Smooth muscle cell (in vitro differentiated cells): ENCODE results near the gene FAM83F. TPM values are rescaled to one million over a fixed set of nuclear protein-coding genes. Genes with fewer than 3 reads are reported as not detected.

ENCODE experiments used
- DNase-seq: peaks from one replicate; lab custom pipeline; 2025; ENCODE audit not compliant: unreplicated experiment; lab: John Stamatoyannopoulos, UW
- H2AFZ ChIP-seq: fragments of 200-600 bp; sonication (generic); 2 replicates; pipeline ENCODE4 v1.6.0; 2016; ENCODE audit warnings: antibody characterized with exemption, low read depth, mild to moderate bottlenecking
- H3F3A ChIP-seq: fragments of 200-600 bp; sonication (generic); 2 replicates; pipeline ENCODE4 v1.6.0; 2017; ENCODE audit warnings: antibody characterized with exemption, low read depth
- H3K27ac ChIP-seq: fragments of 200-600 bp; sonication (generic); 2 replicates; pipeline ENCODE4 v1.5.1; 2016; ENCODE audit warnings: low read depth, mild to moderate bottlenecking
- H3K27me3 ChIP-seq: fragments of 200-600 bp; sonication (generic); 2 replicates; pipeline ENCODE4 v1.6.1; 2016; ENCODE audit warnings: low read depth, mild to moderate bottlenecking
- H3K36me3 ChIP-seq: fragments of 200-600 bp; sonication (generic); 2 replicates; pipeline ENCODE4 v1.5.1; 2016; ENCODE audit warnings: low read depth
- H3K4me1 ChIP-seq: fragments of 200-600 bp; sonication (generic); 2 replicates; pipeline ENCODE4 v1.5.1; 2016; ENCODE audit warnings: low read depth
- H3K4me2 ChIP-seq: fragments of 200-600 bp; sonication (generic); 2 replicates; pipeline ENCODE4 v1.6.0; 2016; ENCODE audit warnings: mild to moderate bottlenecking
- H3K4me3 ChIP-seq: fragments of 200-600 bp; sonication (generic); 2 replicates; pipeline ENCODE4 v1.5.1; 2016; ENCODE audit warnings: mild to moderate bottlenecking
- H3K79me2 ChIP-seq: fragments of 200-600 bp; sonication (generic); 2 replicates; pipeline ENCODE4 v1.6.0; 2016; ENCODE audit warnings: low read depth, mild to moderate bottlenecking
- H3K9ac ChIP-seq: fragments of 200-600 bp; sonication (generic); 2 replicates; pipeline ENCODE4 v1.6.0; 2016; ENCODE audit warnings: low read depth
- H3K9me3 ChIP-seq: fragments of 200-600 bp; sonication (generic); replicated peaks from 2 replicates; pipeline ENCODE4 v1.5.1; 2016; ENCODE audit warnings: low read depth
- H4K20me1 ChIP-seq: fragments of 200-600 bp; sonication (generic); 2 replicates; pipeline ENCODE4 v1.6.0; 2016; ENCODE audit warnings: low read depth
- WGBS: methylation state at CpG from one replicate; pipeline ENCODE4 v1.1.7; 2016; ENCODE audit warnings: low lambda C conversion rate; 5-methylcytosine and 5-hydroxymethylcytosine counted together
- polyA plus RNA-seq: library from polyadenylated mRNA; unstranded; fragments of >200 nt; fragmentation: Nextera tagmentation; extraction: Ambion mirVana; gene quantifications from 2 replicates; pipeline ENCODE4 v1.2.1, GENCODE V29; 2016
- total RNA-seq: library from RNA; depleted of rRNA; stranded (reverse); fragments of >200 nt; gene quantifications from 2 replicates; pipeline ENCODE4 v1.2.3, GENCODE V29; 2014
- TF ChIP-seq, protein P1 (sequence below): fragments of 200-600 bp; sonication (generic); IDR thresholded peaks from 2 replicates; pipeline ENCODE4 v1.5.1; 2017; ENCODE audit warnings: borderline replicate concordance, mild to moderate bottlenecking, antibody characterized with exemption; ENCODE audit not compliant: insufficient read depth, poor library complexity, severe bottlenecking

The FAM83F gene
- total and polyA plus RNA-seq, 2 experiments from 2014 or later, result 1.4 to 1.6 TPM

DNA sequence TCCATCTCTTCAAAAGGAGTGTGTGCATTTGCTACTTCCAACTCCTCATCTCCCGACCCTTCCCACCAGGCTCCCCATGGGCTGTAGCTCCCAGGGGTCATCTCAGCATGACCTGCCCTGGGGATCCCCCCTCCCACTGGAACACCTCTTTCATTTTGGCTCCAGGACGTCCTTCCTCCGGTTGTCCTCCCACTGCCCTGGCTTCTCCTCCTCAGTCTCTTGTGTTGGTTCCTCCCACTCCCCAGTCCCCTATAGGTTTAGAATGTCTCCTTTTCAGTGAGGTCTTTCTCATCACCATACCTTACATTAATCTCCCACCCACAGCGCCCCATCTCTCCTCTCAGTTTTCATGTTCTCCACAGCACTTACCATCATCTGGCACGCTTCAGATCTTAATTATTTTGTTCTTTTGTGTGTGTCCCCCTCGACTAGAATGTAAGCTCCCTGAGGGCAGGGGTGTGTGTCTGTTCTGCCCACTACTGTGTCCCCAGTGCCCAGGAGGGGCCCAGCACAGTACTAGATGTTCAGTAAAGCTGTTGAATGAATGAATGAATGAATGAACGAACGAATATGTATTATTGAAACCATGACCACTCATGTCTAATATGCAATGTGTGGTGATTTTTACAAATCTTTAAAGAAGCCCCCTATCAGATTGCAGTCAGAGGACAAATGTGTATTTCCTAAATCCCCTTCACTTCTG, 36.6 kb upstream of the FAM83F start:
- TF ChIP-seq, protein P1, sequence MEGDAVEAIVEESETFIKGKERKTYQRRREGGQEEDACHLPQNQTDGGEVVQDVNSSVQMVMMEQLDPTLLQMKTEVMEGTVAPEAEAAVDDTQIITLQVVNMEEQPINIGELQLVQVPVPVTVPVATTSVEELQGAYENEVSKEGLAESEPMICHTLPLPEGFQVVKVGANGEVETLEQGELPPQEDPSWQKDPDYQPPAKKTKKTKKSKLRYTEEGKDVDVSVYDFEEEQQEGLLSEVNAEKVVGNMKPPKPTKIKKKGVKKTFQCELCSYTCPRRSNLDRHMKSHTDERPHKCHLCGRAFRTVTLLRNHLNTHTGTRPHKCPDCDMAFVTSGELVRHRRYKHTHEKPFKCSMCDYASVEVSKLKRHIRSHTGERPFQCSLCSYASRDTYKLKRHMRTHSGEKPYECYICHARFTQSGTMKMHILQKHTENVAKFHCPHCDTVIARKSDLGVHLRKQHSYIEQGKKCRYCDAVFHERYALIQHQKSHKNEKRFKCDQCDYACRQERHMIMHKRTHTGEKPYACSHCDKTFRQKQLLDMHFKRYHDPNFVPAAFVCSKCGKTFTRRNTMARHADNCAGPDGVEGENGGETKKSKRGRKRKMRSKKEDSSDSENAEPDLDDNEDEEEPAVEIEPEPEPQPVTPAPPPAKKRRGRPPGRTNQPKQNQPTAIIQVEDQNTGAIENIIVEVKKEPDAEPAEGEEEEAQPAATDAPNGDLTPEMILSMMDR, result no peak
- peaks cover 8% of the 10 kb centered on the region for H3K4me1 ChIP-seq
- no peak overlapping the region for H3K27ac ChIP-seq
- no peak for DNase-seq
- 88% methylated on average over 8 of the region's 8 CpGs for WGBS
- no peak overlapping the region for H3K9ac ChIP-seq
- no peaks in the 10 kb centered on the region for H3K9me3 ChIP-seq
- no peaks in the 10 kb centered on the region for H3K36me3 ChIP-seq
- no peak overlapping the region for H3K4me3 ChIP-seq
- no peaks in the 10 kb centered on the region for H4K20me1 ChIP-seq
- no peak overlapping the region for H3K4me2 ChIP-seq
- no peaks in the 10 kb centered on the region for H3K27me3 ChIP-seq
- H3F3A ChIP-seq, result peaks cover 14% of the 10 kb centered on the region
- no peak overlapping the region for H2AFZ ChIP-seq
- no peaks in the 10 kb centered on the region for H3K79me2 ChIP-seq

DNA sequence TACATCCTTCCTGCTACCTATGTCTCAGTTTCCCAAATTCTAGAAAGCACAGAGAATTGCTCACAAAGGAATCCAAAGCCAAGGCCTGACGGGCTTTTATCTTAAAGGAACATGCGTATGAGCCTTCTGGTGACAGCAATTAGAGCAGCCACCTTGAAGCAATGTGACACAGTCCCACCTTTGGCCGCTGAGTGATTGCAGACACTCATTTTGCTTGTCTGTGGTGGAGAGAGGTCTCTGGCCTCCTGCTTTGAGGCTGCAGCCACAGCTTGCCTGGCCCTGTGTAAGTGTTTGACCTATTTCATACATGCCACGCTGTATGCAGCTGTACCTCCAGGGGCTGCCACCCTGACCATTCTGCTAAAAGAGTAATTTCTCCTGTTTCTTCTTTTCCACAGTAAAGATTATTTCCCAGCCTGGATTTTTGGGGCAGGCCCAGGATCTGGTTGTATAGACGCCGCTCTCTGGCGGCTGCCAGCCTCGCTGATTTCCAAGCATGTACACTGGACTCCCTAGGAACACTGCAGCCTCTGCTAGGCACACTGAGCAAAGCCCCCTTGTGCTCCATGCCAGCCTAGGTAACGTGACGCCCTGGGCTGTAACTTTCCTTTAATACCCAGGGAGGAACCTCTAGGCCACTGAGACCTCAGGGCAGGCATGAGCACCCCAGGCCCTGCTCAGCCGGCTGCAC, 35.7 kb upstream of the FAM83F start:
- no peaks in the 10 kb centered on the region for H4K20me1 ChIP-seq
- no peaks in the 10 kb centered on the region for H3K36me3 ChIP-seq
- no peaks in the 10 kb centered on the region for H3K27me3 ChIP-seq
- H3K79me2 ChIP-seq, result no peaks in the 10 kb centered on the region
- DNase-seq, result no peak
- TF ChIP-seq, protein P1, result no peak
- H3F3A ChIP-seq, result peaks cover 14% of the 10 kb centered on the region
- no peak overlapping the region for H3K4me3 ChIP-seq
- WGBS, result 75% methylated on average over 11 of the region's 11 CpGs
- H3K4me2 ChIP-seq, result no peak overlapping the region
- peaks cover 8% of the 10 kb centered on the region for H3K4me1 ChIP-seq
- no peaks in the 10 kb centered on the region for H3K9me3 ChIP-seq
- H3K27ac ChIP-seq, result no peak overlapping the region
- no peak overlapping the region for H3K9ac ChIP-seq
- no peak overlapping the region for H2AFZ ChIP-seq

DNA sequence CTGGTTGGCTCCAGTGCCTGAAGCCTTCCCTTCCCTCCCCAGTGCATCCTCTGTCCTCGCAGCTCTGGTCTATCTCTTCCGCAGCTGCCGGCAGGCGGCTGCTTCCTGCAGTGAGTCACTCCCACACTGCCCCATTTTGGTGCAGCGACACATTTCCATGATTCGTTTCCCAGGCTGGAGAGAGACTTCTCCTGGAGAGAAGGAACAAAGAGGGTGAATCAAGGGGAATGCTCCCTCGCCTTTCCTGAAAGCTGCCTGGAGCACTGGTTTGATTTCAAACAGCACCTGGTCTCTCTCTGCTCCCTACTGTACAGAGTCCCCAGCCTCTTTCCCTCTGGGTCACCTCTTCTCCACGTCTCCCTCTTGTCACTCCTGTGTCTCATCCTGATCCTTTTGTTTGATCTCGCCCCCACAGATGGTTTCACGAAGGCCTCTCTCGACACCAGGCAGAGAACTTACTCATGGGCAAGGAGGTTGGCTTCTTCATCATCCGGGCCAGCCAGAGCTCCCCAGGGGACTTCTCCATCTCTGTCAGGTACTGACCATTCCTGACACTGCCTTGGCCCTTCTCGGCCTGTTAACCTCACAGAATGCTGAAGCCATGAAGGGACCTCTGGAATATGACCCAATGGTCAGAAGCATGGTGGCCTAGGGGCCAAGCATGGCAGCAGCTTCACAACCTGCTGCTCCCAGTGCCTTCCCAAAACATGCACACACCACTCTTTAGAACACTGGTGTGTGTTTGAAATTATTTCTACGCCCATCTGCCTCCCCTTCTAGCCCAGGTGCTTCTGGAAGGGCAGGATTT, 34.9 kb upstream of the FAM83F start, which contains the start of gene TMA7B:
TSS of gene TMA7B (plus strand) at position 758 of the 808 bp plus-strand sequence. CDS start 3,978 bp downstream, outside the sequence.
- Histone ChIP-seq H3K36me3 (no peaks in the 10 kb centered on the region), H3K4me3 (no peak within 1 kb of the TSS), H3K79me2 (no peaks in the 10 kb centered on the region), H4K20me1 (no peaks in the 10 kb centered on the region), H3K9ac (peak within 1 kb of the TSS; percentile 50), H3K4me1 (peaks cover 8% of the 10 kb centered on the region), H3K9me3 (no peaks in the 10 kb centered on the region), H3K4me2 (peak within 1 kb of the TSS; percentile 33), H3K27ac (peak within 1 kb of the TSS; percentile 92), H3K27me3 (no peaks in the 10 kb centered on the region), H3F3A (peaks cover 14% of the 10 kb centered on the region), H2AFZ (peak within 1 kb of the TSS; percentile 76)
- DNase-seq, result peak; percentile 13
- TF ChIP-seq, protein P1, result peak; percentile 30
- 27% methylated on average over 14 of the region's 14 CpGs for WGBS
